ENCODE data around the gene CCNA2. TPM values are rescaled to one million over a fixed set of nuclear protein-coding genes. Genes with fewer than 3 reads are reported as not detected.

CCNA2 gene
- total and polyA plus RNA-seq, 4 donors = 1.4 to 8.8 (median 1.8) TPM

GRCh38 chr4:121822047-121822446 is 1.6 kb downstream of the CCNA2 start:
- 91 to 94% methylated on average over 1 of the region's 1 CpG for WGBS, 2 donors
- no peak for DNase-seq
- Histone ChIP-seq H3K9me3 (ENCODE audit: control insufficient read depth in 4 of 4, insufficient read depth in 3 of 4, low read length in 3 of 4) (no peaks in the 10 kb centered on the region), H3K27ac (ENCODE audit: low read depth in 1 of 2, low read length in 1 of 2) (no peak overlapping the region), H3K4me3 (no peak overlapping the region), H3K9ac (ENCODE audit: insufficient read depth in 1 of 2, low read length in 2 of 2) (no peak overlapping the region), H3K36me3 (ENCODE audit: control insufficient read depth in 4 of 4, insufficient read depth in 4 of 4, low read length in 4 of 4) (peaks cover 2 to 16% (median 11%) of the 10 kb centered on the region in 4 donors), H3K27me3 (ENCODE audit: control insufficient read depth in 3 of 3, insufficient read depth in 3 of 3, low read length in 2 of 3) (no peaks in the 10 kb centered on the region), H3K4me1 (ENCODE audit: control insufficient read depth in 5 of 5, insufficient read depth in 5 of 5, low read length in 5 of 5) (peaks cover 0 to 28% (median 2%) of the 10 kb centered on the region in 5 donors)
- no peak for TF ChIP-seq CTCF (IDR thresholded peaks at IDR 0.05; ENCODE audit: control extremely low read depth, extremely low read depth)
- ATAC-seq (ENCODE audit: insufficient read depth, low FRiP score) = no peak

GRCh38 chr4:121819216-121819965 is 4.3 kb downstream of the CCNA2 start:
- Histone ChIP-seq H3K4me1 (ENCODE audit: control insufficient read depth in 5 of 5, insufficient read depth in 5 of 5, low read length in 5 of 5) (peaks cover 0 to 26% (median 0%) of the 10 kb centered on the region in 5 donors), H3K27ac (ENCODE audit: low read depth in 1 of 2, low read length in 1 of 2) (no peak overlapping the region), H3K36me3 (ENCODE audit: control insufficient read depth in 4 of 4, insufficient read depth in 4 of 4, low read length in 4 of 4) (peaks cover 2 to 23% (median 18%) of the 10 kb centered on the region in 4 donors), H3K9ac (ENCODE audit: insufficient read depth in 1 of 2, low read length in 2 of 2) (no peak overlapping the region), H3K27me3 (ENCODE audit: control insufficient read depth in 3 of 3, insufficient read depth in 3 of 3, low read length in 2 of 3) (no peaks in the 10 kb centered on the region), H3K4me3 (no peak overlapping the region), H3K9me3 (ENCODE audit: control insufficient read depth in 4 of 4, insufficient read depth in 3 of 4, low read length in 3 of 4) (no peaks in the 10 kb centered on the region)
- DNase-seq (no peak), ATAC-seq (ENCODE audit: insufficient read depth, low FRiP score) (no peak)
- 38 to 83% methylated on average over 1 of the region's 1 CpG for WGBS, 2 donors
- no peak for TF ChIP-seq CTCF (IDR thresholded peaks at IDR 0.05; ENCODE audit: control extremely low read depth, extremely low read depth)

GRCh38 chr4:121818215-121818614 is 5.5 kb downstream of the CCNA2 start:
- no peak overlapping the region for H3K9ac ChIP-seq (ENCODE audit: insufficient read depth in 1 of 2, low read length in 2 of 2)
- no peak for TF ChIP-seq CTCF (IDR thresholded peaks at IDR 0.05; ENCODE audit: control extremely low read depth, extremely low read depth)
- peaks cover 2 to 30% (median 20%) of the 10 kb centered on the region in 4 donors for H3K36me3 ChIP-seq (ENCODE audit: control insufficient read depth in 4 of 4, insufficient read depth in 4 of 4, low read length in 4 of 4)
- DNase-seq = no peak
- no peak overlapping the region for H3K27ac ChIP-seq (ENCODE audit: low read depth in 1 of 2, low read length in 1 of 2)
- no peak for ATAC-seq (ENCODE audit: insufficient read depth, low FRiP score)
- peaks cover 0 to 22% (median 0%) of the 10 kb centered on the region in 5 donors for H3K4me1 ChIP-seq (ENCODE audit: control insufficient read depth in 5 of 5, insufficient read depth in 5 of 5, low read length in 5 of 5)
- H3K4me3 ChIP-seq = no peak overlapping the region
- H3K9me3 ChIP-seq (ENCODE audit: control insufficient read depth in 4 of 4, insufficient read depth in 3 of 4, low read length in 3 of 4) = no peaks in the 10 kb centered on the region
- no peaks in the 10 kb centered on the region for H3K27me3 ChIP-seq (ENCODE audit: control insufficient read depth in 3 of 3, insufficient read depth in 3 of 3, low read length in 2 of 3)
- 47 to 48% methylated on average over 1 of the region's 1 CpG for WGBS, 2 donors
